GM19023 (cell line): Measurements from ENCODE around the gene FUT3.
"Not testable (repeated sequence)": the region's sequence is repeated elsewhere in the genome, so short reads cannot be mapped to it uniquely, and the experiment has no call there.

Experiments used
- ATAC-seq: cut with Tn5 transposase; IDR thresholded peaks from one replicate; pipeline ENCODE4 v1.9.1; 2021; ENCODE audit warnings: mild to moderate bottlenecking, moderate library complexity; ENCODE audit not compliant: unreplicated experiment

Gene FUT3

DNA sequence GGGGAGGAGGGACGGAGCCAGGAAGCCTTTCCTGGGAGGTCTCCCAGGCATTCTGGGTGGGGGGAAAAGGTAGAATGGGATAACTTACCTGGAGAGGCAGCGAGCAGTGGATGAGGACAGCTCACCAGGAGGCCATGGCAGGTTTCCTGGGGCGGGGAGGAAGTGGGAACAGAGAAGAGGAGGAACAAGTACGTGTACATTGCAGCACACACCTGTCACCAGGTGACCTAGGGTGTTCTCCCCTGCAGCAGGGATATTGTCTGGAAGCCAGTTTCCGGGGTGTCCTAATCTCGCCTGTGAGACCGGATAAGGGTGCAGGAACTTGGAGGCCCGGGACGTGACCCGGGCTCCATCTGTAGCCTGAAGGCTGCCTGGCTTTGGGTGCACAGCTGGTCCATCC, at the start of gene FUT3:
FUT3 (minus strand) TSS at position 148 of the 400 bp plus-strand sequence.
- ATAC-seq, result no peak

DNA sequence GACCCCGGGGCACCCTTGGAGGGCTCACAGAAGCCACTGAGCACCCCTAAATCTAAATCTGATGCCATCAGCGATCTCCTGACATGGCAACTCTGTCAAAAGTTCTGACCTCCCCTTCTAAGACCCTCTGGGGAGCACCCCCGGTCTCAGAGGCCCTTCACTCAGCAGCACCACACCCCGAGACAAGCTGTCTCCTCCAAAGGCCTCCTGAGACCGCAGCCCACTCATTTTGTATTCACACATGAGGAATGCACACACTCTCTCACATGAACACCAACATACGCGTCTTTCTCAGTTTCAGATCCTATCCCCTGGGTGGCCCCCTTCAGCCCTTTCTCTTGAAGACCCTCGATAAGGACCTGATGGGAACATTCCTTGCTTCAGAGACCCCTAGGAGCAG, 49.7 kb upstream of the FUT3 start:
- no peak for ATAC-seq

DNA sequence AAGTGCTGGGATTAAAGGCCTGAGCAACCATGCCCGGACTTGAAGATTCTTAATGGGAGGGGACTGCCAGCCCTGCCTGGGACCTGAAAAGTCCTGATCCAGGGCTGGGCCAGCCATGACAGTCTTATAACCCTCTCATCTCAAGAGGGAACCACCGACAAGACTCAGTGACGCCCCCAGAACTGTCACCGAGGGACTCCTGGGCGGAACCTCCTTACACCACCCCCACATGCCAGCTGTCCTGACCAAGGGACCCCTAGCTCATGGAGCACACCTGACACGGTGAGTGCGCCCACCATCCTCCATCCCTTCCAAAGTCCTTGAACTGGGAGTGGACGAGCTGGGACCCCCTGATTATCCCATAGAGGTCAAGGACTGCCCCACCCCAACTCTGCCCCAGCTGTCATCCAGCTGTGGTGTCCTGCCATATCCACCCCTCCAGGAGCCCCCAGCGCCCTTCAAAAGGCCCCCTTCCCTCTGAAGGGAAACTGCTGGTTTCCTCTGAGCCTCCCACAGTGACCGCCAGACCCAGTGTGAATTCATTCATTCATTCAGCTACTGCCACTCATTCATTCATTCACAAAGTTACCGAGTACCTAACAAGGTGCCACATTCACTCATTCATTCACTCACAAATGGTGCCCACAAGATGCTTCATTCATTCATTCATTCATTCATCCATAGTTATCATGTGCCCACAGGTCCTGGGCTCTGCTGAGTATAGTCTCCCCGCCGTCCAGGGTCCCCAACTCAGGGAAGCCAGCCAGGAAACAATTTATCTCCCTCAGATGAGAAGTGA, 48.7 kb upstream of the FUT3 start:
- ATAC-seq, result no peak

DNA sequence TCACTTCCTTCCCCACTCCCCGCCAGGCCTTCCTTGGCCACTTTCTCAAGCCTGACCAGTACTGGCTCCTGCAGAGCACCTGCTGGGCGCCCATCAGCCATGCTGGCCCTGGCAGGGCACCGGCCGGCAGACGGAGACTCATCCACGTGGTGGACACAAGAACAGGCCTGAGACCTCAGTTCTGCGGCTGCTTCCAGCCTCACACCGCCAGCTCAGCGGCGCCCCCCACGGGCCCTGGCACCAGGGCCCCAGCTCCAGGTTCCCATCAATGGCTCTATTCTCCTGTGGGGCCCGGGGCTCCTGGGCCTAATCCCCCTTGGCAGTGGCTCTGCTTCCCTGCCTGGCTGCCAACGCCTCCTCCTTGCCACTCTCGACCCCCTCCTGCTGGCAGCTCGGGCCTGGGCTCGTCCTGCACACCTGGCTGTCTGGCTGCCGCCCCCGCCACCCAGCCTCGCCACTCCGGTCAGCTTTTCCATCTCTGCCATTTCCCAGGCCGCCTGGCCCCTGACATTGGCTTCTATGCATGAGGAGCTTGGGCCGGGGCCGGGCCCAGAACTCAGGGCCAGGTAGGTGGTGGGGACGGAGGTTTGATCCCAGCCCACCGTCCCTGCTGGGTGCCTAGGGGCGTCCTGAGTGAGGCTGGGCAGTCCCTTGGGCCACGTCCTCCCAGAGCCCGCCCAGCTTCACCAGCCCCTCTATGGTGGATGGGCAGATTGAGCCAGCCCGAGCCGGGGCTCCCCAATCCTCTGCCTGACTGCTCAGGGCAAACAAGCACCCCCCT, 46.1 kb upstream of the FUT3 start:
- no peak for ATAC-seq

DNA sequence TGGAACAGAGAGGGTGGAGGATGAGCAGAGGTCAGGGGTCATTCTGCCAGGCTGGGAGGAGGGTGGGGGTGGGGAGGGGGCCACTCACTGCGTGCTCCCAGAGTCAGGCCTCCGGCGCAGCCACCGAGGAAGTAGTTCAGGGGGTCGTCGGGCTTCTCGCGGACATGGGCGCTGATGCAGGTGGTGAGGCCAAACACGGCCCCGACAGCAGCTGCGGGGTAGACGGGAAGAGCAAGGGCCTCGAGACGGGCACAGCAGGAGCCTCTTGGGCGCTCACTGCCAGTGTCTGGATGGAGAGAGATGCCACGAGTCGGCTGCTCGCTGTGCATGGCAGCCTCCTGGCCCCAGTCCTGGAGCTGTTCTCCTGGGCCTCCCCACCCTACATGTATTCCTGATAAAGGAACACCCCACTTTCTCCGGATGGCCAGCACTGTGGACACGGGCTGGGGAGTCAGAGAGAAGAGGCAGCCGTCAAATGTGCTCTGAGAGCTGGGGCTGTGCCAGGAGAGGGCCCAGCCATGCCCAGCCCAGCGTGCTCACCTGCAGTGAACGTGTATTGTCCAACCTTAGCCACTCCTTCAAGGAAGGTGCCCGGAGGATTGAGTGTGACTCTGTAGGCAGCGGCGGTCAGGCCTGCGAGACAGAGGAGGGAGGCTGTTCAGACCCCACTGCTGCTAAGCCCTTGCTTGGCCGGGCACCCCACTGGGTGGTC, 45.3 kb upstream of the FUT3 start:
- no peak for ATAC-seq

DNA sequence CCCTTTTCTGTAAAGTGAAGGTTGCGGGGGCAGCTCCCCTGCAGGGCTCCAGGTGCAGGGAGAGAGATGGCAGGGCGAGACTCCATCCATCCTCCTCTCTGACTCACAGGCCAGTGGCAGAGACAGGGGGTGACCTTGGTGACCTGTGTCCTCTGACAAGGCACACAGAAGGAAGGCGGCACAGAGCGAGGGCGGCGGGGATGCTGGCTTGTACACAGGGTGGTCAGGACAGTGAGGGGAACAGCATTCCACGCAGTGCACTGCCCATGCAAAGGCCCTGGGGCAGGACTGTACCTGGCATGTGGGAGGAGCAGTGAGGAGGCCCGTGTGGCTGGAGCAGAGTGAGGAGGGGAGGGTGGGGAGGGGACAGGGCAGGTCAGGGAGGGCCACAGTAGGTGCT, 44.6 kb upstream of the FUT3 start:
- ATAC-seq, result no peak

DNA sequence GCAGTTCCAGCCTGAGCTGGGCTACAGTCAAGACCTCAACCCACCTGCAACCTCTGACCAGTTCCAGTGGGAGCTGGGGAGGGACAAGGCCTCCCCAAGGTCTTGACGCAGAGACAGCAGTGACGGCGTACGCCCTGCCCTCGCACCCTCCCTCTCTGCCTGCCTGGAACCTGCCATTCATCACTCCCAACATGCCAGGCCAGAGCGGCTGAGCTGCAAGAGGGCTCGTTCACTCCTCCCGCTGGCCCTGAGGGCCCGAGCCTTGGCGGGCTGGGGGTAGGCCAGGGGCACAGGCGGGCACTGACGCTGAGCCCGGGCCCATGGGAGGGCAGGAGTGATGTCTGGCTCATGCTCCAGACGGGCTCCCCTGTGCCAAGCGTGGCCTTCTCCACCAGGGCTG, 44.2 kb upstream of the FUT3 start:
- ATAC-seq, result no peak

DNA sequence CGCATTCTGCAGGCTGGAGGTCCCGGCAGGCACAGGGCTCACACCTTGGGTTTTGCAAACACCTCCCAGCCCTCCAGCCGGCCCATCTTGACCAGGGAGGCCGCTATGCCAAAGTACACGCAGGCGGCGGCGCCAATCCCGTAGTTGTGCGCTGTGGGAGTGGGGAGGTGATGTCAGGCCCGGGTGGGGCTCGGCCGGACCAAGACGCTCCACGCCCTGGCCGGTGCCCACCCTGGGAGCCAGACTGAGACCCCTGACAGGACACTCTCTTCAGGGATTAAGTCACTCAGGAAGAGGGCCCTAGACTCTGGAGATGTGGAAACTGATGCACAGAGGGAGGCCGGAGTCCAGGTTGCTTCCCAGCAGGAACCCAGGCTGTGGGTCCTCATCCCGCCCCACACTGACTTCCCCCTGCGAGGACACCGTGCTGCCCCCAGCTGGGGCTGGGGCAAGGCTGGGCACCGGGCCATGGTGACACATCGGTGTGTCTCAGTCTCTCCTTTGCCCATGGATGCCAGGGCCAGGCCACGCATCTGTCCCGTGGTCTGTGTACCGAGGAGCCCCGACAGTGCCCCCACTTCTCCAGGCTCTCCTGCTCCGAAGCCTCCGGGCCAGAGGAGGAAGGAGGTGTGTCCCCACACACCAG, 43.6 kb upstream of the FUT3 start:
- no peak for ATAC-seq

DNA sequence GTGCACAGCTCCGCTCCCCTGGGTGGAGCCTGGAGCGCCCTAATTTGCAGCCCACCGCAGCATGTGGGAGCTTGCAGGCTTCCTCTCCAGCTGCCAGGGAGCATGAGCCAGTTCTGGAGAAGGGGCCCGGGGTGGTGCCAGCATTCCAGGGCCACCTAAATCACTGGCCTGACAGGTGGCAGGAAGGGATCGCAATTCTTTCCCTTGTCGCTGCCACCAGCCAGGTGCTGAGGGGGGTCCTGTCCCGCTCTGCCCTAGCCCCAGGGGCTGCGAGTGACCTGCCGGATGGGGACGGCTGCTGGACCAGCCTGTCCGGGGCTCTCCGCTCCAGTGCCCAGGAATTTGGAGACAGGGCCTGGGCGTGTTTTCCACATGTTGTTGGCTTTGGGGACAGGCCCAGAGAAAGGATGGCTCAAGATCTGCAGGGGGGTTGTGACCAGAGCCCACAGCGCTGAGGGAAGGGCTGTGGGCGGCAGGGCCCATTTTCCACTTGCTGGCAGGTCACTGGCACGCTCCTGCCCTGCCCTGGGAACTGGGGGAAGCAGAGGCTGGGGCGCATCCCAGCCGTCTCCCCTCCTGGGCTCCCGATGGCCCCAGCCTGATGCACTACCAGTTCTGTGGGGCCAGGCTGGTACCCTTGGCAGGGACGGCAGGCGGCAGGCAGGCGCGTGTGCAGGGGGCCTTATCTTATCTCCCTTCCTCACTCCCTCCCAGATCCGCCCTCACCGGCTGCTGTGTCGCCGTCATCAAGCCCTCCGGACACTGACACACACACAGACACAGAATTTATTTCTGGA, 42.9 kb upstream of the FUT3 start:
- ATAC-seq, result no peak

DNA sequence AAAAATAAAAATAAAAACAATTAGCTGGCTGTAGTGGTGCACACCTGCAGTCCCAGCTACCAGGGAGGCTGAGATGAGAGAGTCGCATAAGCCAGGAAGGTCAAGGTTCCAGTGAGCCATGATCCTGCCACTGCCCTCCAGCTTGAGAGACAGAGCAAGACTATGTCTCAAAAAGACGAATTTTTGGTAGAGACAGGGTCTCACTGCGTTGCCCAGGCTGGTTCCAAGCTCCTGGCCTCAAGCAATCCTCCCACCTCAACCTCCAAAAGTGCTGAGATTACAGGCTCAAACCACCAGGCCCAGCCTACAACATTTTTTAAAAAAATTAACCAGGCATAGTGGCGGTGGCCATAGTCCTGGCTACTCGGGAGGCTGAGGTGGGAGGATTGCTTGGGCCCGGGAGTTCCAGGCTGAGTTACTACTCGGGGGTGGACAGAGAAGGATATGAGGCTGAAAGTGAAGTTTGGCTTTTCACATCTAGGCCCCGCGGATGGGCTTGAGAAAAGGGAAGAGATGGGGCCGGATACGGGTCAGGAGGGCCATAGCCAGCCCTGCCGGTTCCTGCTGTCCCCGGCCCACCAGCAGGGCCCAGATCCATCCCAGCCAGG, 42.2 kb upstream of the FUT3 start:
- no peak for ATAC-seq

DNA sequence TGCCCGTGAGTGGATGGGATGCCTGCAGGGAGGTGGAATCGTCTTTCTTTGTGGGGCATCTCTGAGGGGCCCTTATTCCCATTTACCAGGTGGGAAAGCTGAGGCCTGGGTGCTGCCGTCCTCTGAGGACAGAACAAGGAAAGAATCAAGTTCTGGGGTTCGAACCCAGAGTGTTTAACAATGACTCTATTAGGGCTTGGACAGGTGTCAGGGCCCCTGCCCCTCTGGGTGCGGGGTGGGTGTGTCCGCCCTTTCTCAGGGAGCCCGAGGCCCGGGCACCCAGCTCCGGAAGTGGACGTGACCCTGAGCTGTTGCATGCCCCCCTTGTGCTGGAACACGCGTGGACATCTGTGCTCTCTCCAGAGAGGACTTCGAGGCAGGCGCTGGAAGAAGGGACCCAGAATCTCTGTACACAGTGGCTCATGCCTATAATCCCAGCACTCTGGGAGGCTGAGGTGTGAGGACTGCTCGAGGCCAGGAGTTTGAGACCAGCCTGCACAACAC, 41.6 kb upstream of the FUT3 start:
- no peak for ATAC-seq

DNA sequence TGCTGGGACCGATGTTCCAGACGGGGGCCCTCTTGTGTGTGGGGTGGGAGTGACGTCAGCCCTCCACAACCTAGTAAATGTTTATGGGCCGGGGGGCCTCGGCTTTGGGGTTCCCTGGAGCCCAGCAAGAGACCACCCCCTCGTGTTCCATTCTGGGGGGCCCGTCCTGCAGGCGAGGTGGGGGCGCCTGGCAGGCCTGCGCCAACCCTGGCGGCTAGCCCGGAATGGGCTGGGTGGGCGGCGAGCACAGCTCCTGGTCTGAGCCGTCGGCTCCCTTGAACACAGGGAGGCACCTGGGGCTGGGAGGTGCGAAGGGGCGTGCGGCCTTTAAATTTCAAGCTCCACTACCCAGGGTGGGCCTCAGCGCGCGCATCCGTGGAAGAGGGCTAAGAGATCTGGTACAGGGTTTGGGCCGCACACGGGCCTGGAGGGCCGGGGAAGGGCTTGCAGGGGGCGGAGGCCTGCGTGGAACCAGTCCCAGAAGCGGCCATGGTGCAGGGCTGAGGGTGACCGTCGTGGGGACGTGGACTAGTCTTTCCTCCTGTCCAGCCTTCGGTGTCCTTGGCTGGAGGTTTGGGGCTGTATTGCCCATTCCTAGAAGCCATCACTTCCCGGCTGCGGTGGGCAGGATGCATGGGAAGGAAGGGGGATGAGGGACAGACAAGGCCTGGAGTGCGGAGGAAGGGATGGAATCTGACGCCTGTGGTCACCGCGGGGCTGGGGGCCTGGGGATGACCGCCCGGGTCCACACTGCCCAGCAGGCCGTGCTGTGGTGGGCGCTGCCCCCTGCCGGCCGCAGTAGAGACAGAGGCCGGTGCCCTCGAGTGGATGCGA, 40.9 kb upstream of the FUT3 start:
- ATAC-seq, result no peak

DNA sequence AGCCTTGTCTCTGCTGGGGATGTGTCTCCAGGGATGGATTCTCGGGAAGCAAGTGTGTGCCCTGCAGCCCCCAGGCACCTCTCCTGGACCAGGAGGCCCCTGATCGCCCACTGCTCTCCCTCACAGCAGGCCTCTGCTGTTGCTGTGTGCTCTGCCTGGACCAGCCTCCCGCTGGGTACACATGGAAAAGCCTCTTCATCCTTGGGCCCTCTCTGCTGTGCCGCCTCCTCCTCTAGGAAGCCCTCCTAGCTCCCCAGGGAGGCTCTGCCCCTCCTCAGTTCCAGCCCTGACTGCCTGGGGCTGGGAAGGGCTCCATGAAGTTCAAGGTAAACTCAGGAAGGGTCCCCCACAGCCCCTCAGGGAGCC, 40.3 kb upstream of the FUT3 start:
- no peak for ATAC-seq

DNA sequence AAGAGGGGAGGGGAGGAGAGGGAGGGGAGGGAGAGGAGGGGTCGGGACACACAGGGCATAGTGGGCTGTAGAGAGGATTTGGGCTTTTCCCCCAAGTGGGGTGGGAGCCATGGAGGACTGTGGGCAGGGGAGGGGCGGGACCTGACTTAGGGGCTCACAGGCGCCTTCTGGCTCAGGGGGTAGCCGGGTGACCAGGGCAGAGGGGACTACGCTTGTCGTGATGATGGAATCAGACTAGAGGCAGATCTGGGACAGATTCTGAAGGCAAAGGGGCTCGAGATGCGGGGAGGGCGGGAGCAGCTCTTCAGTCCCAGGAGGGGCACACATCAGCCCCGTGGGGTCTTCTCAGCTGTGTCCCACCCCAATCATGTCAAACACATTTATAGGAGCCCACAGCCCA, 38.9 kb upstream of the FUT3 start:
- no peak for ATAC-seq

DNA sequence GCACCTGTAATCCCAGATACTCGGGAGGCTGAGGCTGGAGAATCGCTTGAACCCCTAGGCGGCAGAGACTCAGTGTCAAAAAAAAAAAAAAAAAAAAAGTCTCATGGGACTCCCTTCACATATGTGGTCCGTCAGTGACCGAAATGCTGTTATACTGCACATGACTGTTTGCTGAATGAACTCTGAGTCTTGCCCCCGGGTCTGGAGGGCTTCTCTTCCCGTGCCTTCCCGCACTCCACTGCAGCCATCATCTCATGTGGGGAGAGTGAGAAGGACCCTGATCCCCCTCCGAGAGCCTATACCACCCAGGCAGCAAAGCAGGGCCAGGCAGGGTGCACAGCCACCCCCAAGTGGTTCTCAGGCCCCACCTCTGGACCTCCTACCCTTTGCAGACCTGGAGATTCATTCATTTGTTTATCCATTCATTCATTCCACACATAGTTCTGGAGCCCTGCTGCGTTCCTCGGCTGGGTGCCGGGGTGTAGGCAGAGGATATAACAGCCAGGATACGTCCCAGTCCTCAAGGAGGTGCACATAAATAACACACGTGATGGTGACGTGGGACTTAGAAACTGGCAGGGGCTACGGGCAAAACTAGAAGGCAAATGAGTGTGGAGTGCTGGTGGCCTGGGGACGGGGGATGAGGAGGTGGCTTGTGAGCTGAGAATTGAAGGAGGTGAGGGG, 38.2 kb upstream of the FUT3 start:
- no peak for ATAC-seq

DNA sequence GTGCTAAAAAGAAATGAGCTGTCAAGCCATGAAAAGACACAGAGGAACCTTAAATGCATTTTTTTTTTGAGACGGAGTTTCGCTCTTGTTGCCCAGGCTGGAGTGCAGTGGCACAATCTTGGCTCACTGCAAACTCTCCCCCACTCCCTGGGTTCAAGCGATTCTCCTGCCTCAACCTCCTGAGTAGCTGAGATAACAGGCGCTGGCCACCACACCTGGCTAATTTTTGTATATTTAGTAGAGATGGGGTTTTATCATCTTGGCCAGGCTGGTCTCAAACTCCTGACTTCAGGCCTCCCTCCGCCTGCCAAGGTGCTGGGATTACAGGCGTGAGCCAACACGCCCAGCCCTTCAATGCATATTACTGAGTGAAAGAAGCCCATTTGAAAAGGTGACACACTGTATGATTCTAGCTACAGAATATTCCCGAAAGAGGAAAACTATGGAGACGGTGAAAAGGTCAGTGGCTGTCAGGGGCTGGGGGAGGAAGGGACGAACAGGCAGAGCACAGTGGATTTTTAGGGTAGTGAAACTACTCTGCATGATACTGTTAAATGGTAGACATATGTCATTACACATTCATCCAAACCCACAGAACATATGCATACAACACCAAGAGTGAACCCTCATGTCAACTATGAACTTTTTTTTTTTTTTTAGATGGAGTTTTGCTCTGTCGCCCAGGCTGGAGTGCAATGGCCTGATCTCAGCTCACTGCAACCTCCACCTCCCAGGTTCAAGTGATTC, 33.0 kb upstream of the FUT3 start:
- ATAC-seq, result not testable (repeated sequence)

DNA sequence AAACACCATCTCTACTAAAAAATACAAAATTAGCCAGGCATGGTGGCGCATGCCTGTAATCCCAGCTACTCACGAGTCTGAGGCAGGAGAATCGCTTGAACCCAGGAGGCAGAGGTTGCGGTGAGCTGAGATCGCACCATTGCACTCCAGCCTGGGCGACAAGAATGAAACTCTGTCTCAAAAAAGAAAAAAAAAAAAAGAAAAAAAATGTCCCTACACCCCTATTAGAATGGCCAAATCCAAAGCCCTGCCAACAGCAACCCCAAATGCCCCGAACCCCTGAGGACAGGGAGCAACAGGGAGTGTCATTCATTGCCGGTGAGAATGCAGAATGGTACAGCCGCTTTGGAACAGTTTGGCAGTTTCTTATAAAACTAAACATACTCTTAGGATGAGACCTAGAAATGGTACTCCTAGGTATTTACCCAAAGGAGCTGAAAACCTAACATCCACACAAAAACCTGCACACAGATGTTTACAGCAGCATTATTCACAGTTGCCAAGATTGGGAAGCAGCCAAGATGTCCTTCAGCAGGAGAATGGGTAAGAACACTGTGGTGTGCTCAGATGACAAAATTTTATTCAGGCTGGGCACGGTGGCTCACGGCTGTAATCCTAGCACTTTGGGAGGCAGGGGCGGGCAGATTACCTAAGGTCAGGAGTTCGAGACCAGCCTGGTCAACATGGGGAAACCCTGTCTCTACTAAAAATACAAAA, 32.1 kb upstream of the FUT3 start:
- not testable (repeated sequence) for ATAC-seq
